HTR-8/SVneo (cell line): ENCODE data around the gene ZNF630.
"Not testable (repeated sequence)": the region's sequence is repeated elsewhere in the genome, so short reads cannot be mapped to it uniquely, and the experiment has no call there.

ENCODE experiments used
- DNase-seq: peaks from one replicate; pipeline ENCODE4 v3.0.0; 2011; ENCODE audit warnings: low spot score, mixed read lengths; ENCODE audit not compliant: insufficient read length
- FAIRE-seq: peaks from 2 replicates; lab custom pipeline; 2011; peaks lifted over from hg19 to GRCh38; lab: Jason Lieb, UNC

ZNF630 gene

DNA sequence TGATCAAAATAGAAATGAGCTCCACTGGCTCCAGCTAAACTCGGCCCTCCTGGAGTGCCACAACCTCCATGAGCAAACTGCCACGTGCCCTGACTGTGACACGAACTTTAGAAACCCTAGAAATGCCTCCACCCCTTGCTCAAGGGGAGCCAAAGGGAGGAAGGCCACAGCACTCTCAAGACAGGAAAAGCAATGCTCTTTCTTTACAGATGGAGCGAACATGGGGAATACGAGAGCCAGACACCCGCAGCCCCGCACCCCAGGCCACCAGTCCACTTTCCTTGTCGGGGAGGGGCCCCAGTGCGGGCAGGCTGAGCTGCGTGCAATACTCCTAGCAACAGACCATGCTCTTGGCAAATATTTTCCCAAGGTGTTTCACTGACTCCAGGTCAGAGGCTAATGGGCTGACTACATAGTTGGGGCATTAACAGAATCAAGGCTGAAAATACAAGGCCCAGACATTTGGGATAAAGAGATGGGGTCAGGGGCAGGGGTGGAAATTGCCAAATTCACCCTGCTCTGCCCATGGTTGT, 40.7 kb downstream of the ZNF630 start:
- FAIRE-seq, DNase-seq: not testable (repeated sequence)

DNA sequence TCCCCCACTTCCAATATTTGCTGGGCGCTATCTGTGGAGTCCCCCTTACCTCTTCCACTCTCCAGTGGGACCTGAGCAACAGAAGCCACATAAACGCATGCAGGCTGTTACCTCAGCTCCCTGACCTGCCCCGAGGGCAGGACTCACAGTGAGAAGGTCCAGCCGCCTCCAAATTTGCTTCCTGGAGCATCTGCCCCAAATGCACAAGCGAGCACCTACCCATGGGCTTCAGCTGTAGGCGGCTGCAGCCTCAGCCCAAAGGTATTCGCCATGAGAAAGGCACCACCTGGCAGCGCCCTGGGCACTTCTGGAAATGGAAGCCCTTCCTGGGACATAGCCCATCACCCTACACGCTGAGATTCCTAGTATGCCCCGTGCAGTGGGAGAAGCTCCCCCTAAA, 41.2 kb downstream of the ZNF630 start:
- no peak for DNase-seq
- FAIRE-seq: no peak

DNA sequence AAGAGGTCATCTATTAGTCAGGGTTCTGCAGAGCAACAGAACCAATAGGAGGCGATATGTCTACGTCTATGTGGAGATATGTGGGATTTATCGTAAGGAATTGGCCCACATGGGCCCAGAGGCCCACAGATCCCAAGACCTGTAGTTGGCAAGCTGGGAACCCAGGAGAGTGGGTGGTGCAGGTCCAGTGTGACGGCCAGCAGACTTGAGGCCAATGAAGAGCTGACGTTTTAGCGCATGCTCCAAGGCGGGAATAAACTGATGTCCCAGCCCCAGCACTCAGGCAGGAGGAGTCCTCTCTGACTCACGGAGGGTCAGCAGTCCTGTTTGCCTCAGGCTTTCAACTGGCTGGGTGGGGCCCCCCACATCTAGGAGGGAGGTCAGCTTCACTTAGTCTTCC, 43.3 kb downstream of the ZNF630 start:
- DNase-seq (no peak), FAIRE-seq (no peak)

DNA sequence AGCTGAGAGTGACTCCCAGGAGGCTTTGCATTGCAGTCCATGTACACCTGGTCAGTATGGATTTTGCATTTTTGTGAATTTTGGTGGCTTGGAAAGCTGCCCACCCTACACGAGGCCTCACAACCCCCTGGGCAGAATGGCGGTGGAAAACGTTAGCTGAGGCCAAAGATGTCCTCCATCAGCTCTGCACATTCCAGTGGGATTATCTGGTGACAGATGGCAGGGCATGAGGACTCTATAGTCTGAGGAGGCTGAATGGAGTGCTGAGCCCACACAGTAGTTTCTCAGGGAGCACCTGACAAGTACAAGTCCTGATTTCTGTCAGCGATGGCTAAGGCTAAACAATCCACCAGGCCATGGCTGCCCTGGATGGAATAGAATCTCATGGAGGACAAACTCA, 43.9 kb downstream of the ZNF630 start:
- not testable (repeated sequence) for FAIRE-seq, DNase-seq

DNA sequence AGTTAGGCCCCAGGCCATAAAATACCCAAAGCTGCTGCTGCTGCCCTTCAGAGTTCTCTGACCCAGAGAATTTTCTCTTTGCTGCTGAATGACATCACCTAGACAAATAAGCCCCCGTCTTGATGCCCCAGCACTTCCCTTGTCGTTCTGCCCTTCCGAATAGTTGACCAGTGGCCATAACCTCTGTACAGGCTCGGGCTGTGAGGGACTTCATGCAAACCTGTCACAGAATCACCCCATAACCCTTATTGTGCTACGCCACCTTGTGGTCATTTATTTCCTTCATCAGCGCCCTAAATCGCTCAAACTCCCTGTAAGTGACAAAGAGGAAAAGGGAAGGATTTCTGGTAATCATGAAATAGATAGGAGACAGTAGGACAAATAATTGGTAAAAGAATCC, 45.9 kb downstream of the ZNF630 start:
- peak; percentile 24 for DNase-seq
- no peak for FAIRE-seq

DNA sequence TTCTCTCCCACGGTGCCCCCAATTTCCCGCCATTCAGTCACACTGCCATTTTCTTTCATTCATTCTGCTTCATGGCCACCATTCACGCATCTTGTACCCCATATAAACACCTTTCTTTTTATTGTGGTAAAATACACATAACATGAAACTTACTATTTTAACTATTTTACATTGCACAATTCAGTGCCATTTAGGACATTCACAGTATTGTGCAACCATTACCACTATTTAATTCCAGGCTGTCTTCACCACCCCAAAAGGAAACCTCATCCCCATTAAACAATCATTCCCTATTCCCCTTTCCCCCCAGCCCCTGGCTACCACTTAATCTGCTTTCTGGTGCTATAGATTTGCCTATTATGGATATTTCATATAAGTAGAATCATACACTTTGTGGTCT, 48.7 kb downstream of the ZNF630 start:
- no peak for DNase-seq
- FAIRE-seq: no peak

GRCh38 chrX:48022100-48022499, 49.3 kb downstream of the ZNF630 start:
- no peak for DNase-seq
- FAIRE-seq: no peak

GRCh38 chrX:48021026-48021900, 50.2 kb downstream of the ZNF630 start:
- DNase-seq (peak; percentile 51), FAIRE-seq (no peak)

DNA sequence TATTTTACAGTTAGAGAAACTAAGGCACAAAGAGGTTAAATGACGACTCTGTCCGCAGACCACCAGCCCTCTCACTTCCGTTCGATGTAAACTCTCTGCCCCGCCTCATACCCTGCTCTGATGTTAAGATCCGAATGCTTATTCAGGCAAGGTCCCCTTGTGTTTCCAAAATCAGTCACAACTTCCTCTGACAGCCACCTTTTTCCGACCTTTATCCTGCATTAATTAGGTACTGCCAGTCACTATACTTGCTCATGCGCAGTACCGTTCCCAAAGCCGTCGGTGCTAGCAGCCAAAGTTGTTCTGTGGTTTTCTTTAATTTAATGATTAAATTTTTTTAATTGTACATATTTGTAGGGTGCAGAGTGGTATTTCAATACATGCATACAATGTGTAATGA, 51.0 kb downstream of the ZNF630 start:
- DNase-seq, FAIRE-seq: not testable (repeated sequence)

GRCh38 chrX:48019892-48020291, 51.5 kb downstream of the ZNF630 start:
- FAIRE-seq: not testable (repeated sequence)

GRCh38 chrX:48016583-48017310, 54.7 kb downstream of the ZNF630 start:
- DNase-seq, FAIRE-seq: not testable (repeated sequence)

More at GRCh38 chrX:48019892-48020291, 51.5 kb downstream of the ZNF630 start:
- not testable (repeated sequence) for DNase-seq

- not testable (repeated sequence) for FAIRE-seq, DNase-seq
Observed at GRCh38 chrX:48009445-48009960, 61.9 kb downstream of the ZNF630 start.
